GM23338 (cell line): ENCODE results near the gene ESYT1. TPM values are rescaled to one million over a fixed set of nuclear protein-coding genes. Genes with fewer than 3 reads are reported as not detected.

Experiments used
- ATAC-seq: fragments of 200-7000 bp; cut with Tn5 transposase; 3 replicates; pipeline ENCODE4 v1.9.1; 2020
- DNase-seq: peaks from one replicate; pipeline ENCODE4 v3.0.0-alpha.2; 2015; ENCODE audit warnings: low spot score
- H2AFZ ChIP-seq: fragments of 200-600 bp; sonication (generic); 2 replicates; pipeline ENCODE4 v1.8.0; 2016; ENCODE audit warnings: antibody characterized with exemption, mild to moderate bottlenecking, moderate library complexity
- H3F3A ChIP-seq: fragments of 200-600 bp; sonication (generic); replicated peaks from 2 replicates; pipeline ENCODE4 v1.8.0; 2017; ENCODE audit warnings: antibody characterized with exemption, mixed run types, low read depth
- H3K27ac ChIP-seq: fragments of 200-600 bp; sonication (generic); 2 replicates; pipeline ENCODE4 v1.6.1; 2016; ENCODE audit warnings: low read depth
- H3K27me3 ChIP-seq: fragments of 200-600 bp; sonication (generic); 2 replicates; pipeline ENCODE4 v1.8.0; 2016; ENCODE audit warnings: mild to moderate bottlenecking, mixed run types, moderate library complexity; ENCODE audit not compliant: insufficient read depth
- H3K36me3 ChIP-seq: fragments of 200-600 bp; sonication (generic); 2 replicates; pipeline ENCODE4 v1.8.0; 2016; ENCODE audit warnings: mild to moderate bottlenecking; ENCODE audit not compliant: insufficient read depth
- H3K4me1 ChIP-seq: fragments of 200-600 bp; sonication (generic); 2 replicates; pipeline ENCODE4 v1.8.0; 2016; ENCODE audit warnings: mild to moderate bottlenecking, moderate library complexity; ENCODE audit not compliant: insufficient read depth
- H3K4me2 ChIP-seq: fragments of 200-600 bp; sonication (generic); 2 replicates; pipeline ENCODE4 v1.7.1; 2017; ENCODE audit warnings: mixed run types
- H3K4me3 ChIP-seq: fragments of 200-600 bp; sonication (generic); 2 replicates; pipeline ENCODE4 v1.6.1; 2016; ENCODE audit warnings: mixed run types
- H3K79me2 ChIP-seq: fragments of 200-600 bp; sonication (generic); replicated peaks from 2 replicates; pipeline ENCODE4 v1.8.0; 2017; ENCODE audit warnings: mild to moderate bottlenecking; ENCODE audit not compliant: insufficient read depth
- H3K9me2 ChIP-seq: fragments of 200-600 bp; sonication (generic); 2 replicates; pipeline ENCODE4 v1.8.0; 2017; ENCODE audit not compliant: insufficient read depth
- H4K20me1 ChIP-seq: fragments of 200-600 bp; sonication (generic); replicated peaks from 2 replicates; pipeline ENCODE4 v1.8.0; 2017; ENCODE audit warnings: mild to moderate bottlenecking; ENCODE audit not compliant: insufficient read depth
- H3K27ac Mint-ChIP-seq: 2 replicates; pipeline ENCODE4 v1.8.0; 2020; ENCODE audit warnings: inconsistent platforms, mild to moderate bottlenecking, moderate library complexity, mixed read lengths
- H3K27me3 Mint-ChIP-seq: 3 replicates; pipeline ENCODE4 v1.8.0; 2022; ENCODE audit warnings: low read depth, mild to moderate bottlenecking, moderate library complexity, mixed read lengths, inconsistent platforms; ENCODE audit not compliant: insufficient read depth, poor library complexity
- H3K36me3 Mint-ChIP-seq: 3 replicates; pipeline ENCODE4 v1.8.0; 2021; ENCODE audit warnings: low read depth, mild to moderate bottlenecking, inconsistent platforms, moderate library complexity, mixed read lengths
- H3K4me1 Mint-ChIP-seq: 3 replicates; pipeline ENCODE4 v1.8.0; 2020; ENCODE audit warnings: mild to moderate bottlenecking, inconsistent platforms, mixed read lengths
- H3K4me3 Mint-ChIP-seq: 3 replicates; pipeline ENCODE4 v1.8.0; 2021; ENCODE audit warnings: moderate library complexity, mild to moderate bottlenecking, inconsistent platforms, mixed read lengths
- H3K9me3 Mint-ChIP-seq: 3 replicates; pipeline ENCODE4 v1.8.0; 2020; ENCODE audit warnings: moderate library complexity, mild to moderate bottlenecking, inconsistent platforms, mixed read lengths
- CREB1 ChIP-seq: fragments of 250-450 bp; sonication (Bioruptor Pico); IDR thresholded peaks from 2 replicates; pipeline ENCODE4 v1.5.0; 2020; ENCODE audit warnings: low read depth, mild to moderate bottlenecking, moderate library complexity
- EZH2 ChIP-seq: fragments of 200-600 bp; sonication (generic); IDR thresholded peaks from one replicate; pipeline ENCODE4 v1.8.0; 2017; ENCODE audit warnings: antibody characterized with exemption, mild to moderate bottlenecking, low read depth; ENCODE audit not compliant: unreplicated experiment
- EZH2phosphoT487 ChIP-seq: fragments of 200-600 bp; sonication (generic); IDR thresholded peaks from one replicate; pipeline ENCODE4 v1.8.1; 2018; ENCODE audit warnings: antibody characterized with exemption; ENCODE audit not compliant: unreplicated experiment
- NANOG ChIP-seq: IDR thresholded peaks from 2 replicates; pipeline ENCODE4 v1.6.1; 2016; ENCODE audit warnings: antibody characterized with exemption, borderline replicate concordance
- POLR2AphosphoS5 ChIP-seq: IDR thresholded peaks from 2 replicates; pipeline ENCODE4 v1.6.1; 2016; ENCODE audit warnings: antibody characterized with exemption, low read depth
- ZNF114 ChIP-seq: fragments of 250-450 bp; sonication (Bioruptor Pico); IDR thresholded peaks from 2 replicates; pipeline ENCODE4 v1.5.0; 2020; ENCODE audit warnings: mild to moderate bottlenecking, moderate library complexity
- ZNF331 ChIP-seq: fragments of 250-450 bp; sonication (Bioruptor Pico); IDR thresholded peaks from 2 replicates; pipeline ENCODE4 v1.5.0; 2020; ENCODE audit warnings: low read depth, mild to moderate bottlenecking, moderate library complexity
- polyA plus RNA-seq: library from polyadenylated mRNA; unstranded; fragments of >200 nt; fragmentation: Nextera tagmentation; extraction: Ambion mirVana; gene quantifications from 2 replicates; pipeline ENCODE4 v1.2.1, GENCODE V29; 2016
- total RNA-seq: library from RNA; depleted of rRNA; stranded (reverse); fragments of >200 nt; shearing (Covaris generic); gene quantifications from 2 replicates; pipeline ENCODE4 v1.2.3, GENCODE V29; 2014
- TF ChIP-seq, protein P1 (sequence below): IDR thresholded peaks from 2 replicates; pipeline ENCODE4 v1.6.1; 2016; ENCODE audit warnings: antibody characterized with exemption
- TF ChIP-seq, protein P2 (sequence below): IDR thresholded peaks from one replicate; pipeline ENCODE4 v1.6.1; 2018; ENCODE audit warnings: antibody characterized with exemption; ENCODE audit not compliant: unreplicated experiment
- TF ChIP-seq, protein P3 (sequence below): fragments of 250-450 bp; sonication (Bioruptor Pico); IDR thresholded peaks from 2 replicates; pipeline ENCODE4 v1.5.0; 2020; ENCODE audit warnings: mild to moderate bottlenecking, moderate library complexity

Gene ESYT1
- total and polyA plus RNA-seq, 2 experiments from 2014 or later: 23.3 to 142 TPM

DNA sequence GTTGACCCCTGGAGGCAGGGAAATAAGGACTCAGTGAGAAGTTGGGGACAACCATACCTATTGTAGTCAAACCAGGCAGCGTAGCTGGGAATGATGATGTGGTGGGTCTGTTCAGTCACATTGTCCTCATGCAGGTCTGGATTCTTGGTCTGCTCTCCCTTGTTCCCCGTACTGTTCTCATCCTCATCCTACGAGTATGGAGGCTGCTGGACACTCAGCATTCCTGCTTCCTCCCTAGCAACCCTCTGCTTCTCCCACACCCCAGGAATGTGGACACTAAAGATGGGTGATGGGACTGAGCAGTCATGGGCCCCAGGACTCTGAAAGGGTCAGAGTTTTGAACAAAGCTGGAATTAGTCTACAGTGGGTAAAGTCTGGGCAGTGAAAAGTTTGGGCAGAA, 50.3 kb downstream of the ESYT1 start (continued):
- no peak for TF ChIP-seq NANOG
- TF ChIP-seq CREB1 (CRISPR knock-in tag): no peak
- TF ChIP-seq, protein P1, sequence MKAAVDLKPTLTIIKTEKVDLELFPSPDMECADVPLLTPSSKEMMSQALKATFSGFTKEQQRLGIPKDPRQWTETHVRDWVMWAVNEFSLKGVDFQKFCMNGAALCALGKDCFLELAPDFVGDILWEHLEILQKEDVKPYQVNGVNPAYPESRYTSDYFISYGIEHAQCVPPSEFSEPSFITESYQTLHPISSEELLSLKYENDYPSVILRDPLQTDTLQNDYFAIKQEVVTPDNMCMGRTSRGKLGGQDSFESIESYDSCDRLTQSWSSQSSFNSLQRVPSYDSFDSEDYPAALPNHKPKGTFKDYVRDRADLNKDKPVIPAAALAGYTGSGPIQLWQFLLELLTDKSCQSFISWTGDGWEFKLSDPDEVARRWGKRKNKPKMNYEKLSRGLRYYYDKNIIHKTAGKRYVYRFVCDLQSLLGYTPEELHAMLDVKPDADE: no peak
- TF ChIP-seq ZNF114 (CRISPR knock-in tag): no peak
- TF ChIP-seq ZNF331 (CRISPR knock-in tag): no peak
- TF ChIP-seq, protein P2, sequence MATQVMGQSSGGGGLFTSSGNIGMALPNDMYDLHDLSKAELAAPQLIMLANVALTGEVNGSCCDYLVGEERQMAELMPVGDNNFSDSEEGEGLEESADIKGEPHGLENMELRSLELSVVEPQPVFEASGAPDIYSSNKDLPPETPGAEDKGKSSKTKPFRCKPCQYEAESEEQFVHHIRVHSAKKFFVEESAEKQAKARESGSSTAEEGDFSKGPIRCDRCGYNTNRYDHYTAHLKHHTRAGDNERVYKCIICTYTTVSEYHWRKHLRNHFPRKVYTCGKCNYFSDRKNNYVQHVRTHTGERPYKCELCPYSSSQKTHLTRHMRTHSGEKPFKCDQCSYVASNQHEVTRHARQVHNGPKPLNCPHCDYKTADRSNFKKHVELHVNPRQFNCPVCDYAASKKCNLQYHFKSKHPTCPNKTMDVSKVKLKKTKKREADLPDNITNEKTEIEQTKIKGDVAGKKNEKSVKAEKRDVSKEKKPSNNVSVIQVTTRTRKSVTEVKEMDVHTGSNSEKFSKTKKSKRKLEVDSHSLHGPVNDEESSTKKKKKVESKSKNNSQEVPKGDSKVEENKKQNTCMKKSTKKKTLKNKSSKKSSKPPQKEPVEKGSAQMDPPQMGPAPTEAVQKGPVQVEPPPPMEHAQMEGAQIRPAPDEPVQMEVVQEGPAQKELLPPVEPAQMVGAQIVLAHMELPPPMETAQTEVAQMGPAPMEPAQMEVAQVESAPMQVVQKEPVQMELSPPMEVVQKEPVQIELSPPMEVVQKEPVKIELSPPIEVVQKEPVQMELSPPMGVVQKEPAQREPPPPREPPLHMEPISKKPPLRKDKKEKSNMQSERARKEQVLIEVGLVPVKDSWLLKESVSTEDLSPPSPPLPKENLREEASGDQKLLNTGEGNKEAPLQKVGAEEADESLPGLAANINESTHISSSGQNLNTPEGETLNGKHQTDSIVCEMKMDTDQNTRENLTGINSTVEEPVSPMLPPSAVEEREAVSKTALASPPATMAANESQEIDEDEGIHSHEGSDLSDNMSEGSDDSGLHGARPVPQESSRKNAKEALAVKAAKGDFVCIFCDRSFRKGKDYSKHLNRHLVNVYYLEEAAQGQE: no peak

DNA sequence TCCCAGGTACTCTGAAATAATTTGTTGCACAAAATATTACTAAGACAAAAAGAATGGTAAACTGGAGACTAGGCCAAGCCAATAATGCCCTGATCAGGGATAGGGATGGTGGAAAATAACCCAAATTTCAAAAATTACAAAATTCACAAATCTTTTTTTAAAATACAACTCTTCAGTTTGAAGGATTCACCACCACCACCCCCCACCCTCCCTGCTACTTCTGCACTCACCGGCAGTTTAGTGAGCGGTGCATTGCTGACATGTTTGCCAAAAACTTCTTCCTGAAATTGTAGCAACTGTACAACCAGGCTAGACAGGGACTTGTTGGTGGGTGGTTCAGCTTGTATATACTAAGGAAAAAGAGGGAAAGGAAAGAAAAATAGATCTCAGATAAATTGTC, 58.9 kb downstream of the ESYT1 start:
- no peak overlapping the region for H2AFZ ChIP-seq
- peaks cover 20% of the 10 kb centered on the region for H4K20me1 ChIP-seq
- no peaks in the 10 kb centered on the region for H3K9me2 ChIP-seq
- peaks cover 21% of the 10 kb centered on the region for H3K4me1 Mint-ChIP-seq
- peaks cover 46% of the 10 kb centered on the region for H3K36me3 ChIP-seq
- H3F3A ChIP-seq: peaks cover 23% of the 10 kb centered on the region; the same call in 1 of the 2 replicates
- peaks cover 15% of the 10 kb centered on the region for H3K27me3 Mint-ChIP-seq
- H3K36me3 Mint-ChIP-seq: peaks cover 66% of the 10 kb centered on the region
- H3K27ac Mint-ChIP-seq: 0 out of 2 replicates have a peak overlapping the region, but pooled peaks have one; percentile 32
- no peak for ATAC-seq
- no peaks in the 10 kb centered on the region for H3K27me3 ChIP-seq
- peak overlapping the region; percentile 37; the same call in 2 of the 3 replicates for H3K4me3 Mint-ChIP-seq
- H3K4me2 ChIP-seq: peak overlapping the region; percentile 97; the same call in 1 of the 2 replicates
- H3K4me3 ChIP-seq: peak overlapping the region; percentile 100
- peaks cover 35% of the 10 kb centered on the region for H3K79me2 ChIP-seq
- peaks cover 6% of the 10 kb centered on the region; the same call in 2 of the 3 replicates for H3K9me3 Mint-ChIP-seq
- peaks cover 12% of the 10 kb centered on the region for H3K4me1 ChIP-seq
- no peak for DNase-seq
- peak overlapping the region; percentile 69; the same call in 1 of the 2 replicates for H3K27ac ChIP-seq
- TF ChIP-seq, protein P3, sequence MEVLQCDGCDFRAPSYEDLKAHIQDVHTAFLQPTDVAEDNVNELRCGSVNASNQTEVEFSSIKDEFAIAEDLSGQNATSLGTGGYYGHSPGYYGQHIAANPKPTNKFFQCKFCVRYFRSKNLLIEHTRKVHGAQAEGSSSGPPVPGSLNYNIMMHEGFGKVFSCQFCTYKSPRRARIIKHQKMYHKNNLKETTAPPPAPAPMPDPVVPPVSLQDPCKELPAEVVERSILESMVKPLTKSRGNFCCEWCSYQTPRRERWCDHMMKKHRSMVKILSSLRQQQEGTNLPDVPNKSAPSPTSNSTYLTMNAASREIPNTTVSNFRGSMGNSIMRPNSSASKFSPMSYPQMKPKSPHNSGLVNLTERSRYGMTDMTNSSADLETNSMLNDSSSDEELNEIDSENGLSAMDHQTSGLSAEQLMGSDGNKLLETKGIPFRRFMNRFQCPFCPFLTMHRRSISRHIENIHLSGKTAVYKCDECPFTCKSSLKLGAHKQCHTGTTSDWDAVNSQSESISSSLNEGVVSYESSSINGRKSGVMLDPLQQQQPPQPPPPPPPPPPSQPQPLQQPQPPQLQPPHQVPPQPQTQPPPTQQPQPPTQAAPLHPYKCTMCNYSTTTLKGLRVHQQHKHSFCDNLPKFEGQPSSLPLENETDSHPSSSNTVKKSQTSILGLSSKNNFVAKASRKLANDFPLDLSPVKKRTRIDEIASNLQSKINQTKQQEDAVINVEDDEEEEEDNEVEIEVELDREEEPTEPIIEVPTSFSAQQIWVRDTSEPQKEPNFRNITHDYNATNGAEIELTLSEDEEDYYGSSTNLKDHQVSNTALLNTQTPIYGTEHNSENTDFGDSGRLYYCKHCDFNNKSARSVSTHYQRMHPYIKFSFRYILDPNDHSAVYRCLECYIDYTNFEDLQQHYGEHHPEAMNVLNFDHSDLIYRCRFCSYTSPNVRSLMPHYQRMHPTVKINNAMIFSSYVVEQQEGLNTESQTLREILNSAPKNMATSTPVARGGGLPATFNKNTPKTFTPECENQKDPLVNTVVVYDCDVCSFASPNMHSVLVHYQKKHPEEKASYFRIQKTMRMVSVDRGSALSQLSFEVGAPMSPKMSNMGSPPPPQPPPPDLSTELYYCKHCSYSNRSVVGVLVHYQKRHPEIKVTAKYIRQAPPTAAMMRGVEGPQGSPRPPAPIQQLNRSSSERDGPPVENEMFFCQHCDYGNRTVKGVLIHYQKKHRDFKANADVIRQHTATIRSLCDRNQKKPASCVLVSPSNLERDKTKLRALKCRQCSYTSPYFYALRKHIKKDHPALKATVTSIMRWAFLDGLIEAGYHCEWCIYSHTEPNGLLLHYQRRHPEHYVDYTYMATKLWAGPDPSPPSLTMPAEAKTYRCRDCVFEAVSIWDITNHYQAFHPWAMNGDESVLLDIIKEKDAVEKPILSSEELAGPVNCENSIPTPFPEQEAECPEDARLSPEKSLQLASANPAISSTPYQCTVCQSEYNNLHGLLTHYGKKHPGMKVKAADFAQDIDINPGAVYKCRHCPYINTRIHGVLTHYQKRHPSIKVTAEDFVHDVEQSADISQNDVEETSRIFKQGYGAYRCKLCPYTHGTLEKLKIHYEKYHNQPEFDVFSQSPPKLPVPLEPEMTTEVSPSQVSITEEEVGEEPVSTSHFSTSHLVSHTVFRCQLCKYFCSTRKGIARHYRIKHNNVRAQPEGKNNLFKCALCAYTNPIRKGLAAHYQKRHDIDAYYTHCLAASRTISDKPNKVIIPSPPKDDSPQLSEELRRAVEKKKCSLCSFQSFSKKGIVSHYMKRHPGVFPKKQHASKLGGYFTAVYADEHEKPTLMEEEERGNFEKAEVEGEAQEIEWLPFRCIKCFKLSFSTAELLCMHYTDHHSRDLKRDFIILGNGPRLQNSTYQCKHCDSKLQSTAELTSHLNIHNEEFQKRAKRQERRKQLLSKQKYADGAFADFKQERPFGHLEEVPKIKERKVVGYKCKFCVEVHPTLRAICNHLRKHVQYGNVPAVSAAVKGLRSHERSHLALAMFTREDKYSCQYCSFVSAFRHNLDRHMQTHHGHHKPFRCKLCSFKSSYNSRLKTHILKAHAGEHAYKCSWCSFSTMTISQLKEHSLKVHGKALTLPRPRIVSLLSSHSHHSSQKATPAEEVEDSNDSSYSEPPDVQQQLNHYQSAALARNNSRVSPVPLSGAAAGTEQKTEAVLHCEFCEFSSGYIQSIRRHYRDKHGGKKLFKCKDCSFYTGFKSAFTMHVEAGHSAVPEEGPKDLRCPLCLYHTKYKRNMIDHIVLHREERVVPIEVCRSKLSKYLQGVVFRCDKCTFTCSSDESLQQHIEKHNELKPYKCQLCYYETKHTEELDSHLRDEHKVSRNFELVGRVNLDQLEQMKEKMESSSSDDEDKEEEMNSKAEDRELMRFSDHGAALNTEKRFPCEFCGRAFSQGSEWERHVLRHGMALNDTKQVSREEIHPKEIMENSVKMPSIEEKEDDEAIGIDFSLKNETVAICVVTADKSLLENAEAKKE (CRISPR knock-in tag): no peak
- TF ChIP-seq POLR2AphosphoS5 (no peak), NANOG (no peak), EZH2 (no peak), CREB1 (CRISPR knock-in tag) (no peak), EZH2phosphoT487 (no peak)
- TF ChIP-seq, protein P2: no peak
